DMS 273 (cell line): ENCODE data around the gene SLC43A2.
"Not testable (repeated sequence)": the region's sequence is repeated elsewhere in the genome, so short reads cannot be mapped to it uniquely, and the experiment has no call there.

Experiments
- DNase-seq: peaks from one replicate; lab custom pipeline; 2025; ENCODE audit not compliant: unreplicated experiment; lab: John Stamatoyannopoulos, UW

SLC43A2 gene

GRCh38 chr17:1541367-1541904 lies 87.2 kb downstream of the SLC43A2 start:
- DNase-seq: no peak

DNA sequence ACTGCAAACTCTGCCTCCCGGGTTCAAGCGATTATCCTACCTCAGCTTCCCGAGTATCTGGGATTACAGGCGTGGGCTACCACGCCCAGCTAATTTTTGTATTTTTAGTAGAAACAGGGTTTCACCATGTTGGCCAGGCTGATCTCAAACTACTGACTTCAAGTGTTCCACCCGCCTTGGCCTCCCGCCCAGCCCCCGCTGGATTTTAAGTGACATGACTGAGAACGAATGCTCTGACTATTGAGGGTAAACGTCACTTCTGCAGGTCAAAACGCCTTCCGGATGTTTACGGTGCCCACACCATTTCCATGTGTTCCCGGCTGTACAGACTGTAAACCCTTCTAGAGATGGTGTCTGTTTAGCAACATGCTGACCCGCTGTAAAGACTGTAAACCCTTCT lies 88.8 kb downstream of the SLC43A2 start:
- no peak for DNase-seq

- no peak for DNase-seq
Measured at GRCh38 chr17:1535737-1536136, 92.9 kb downstream of the SLC43A2 start.

DNA sequence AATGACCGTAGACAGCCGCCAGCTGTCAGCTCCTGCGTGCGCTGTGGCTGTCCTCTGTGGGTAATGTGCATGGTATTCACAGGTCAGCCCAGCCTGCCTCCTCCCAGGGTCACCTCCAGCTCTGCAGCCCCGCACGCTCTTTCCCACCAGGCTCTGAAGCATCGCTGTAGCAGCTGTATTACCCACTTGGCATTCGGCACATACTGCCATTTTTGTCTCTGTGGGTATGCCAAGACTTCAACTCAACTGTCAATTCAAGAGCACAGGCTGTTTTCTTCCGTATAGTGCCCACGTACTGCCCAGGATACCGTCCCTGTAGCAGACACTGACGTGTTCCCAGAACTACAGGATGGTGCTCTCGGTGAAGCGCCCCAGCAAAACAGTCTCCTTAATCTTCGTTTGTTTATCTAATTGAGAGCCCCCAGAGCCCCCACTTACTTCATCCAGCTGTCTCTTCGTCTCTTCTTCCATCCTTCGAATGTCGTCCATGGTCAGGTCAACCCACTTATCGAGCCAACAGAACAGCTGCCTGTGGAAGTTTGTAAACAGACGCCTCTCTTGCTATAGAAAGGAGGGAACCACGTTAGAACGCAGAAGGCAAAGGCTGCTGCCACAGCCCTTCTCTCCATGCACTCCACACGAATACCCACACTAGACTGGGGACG lies 94.8 kb downstream of the SLC43A2 start:
- DNase-seq: no peak

GRCh38 chr17:1532836-1533602 lies 95.6 kb downstream of the SLC43A2 start:
- DNase-seq: peak; percentile 24

GRCh38 chr17:1529863-1530262 lies 98.8 kb downstream of the SLC43A2 start:
- DNase-seq: no peak

- not testable (repeated sequence) for DNase-seq
Measured at GRCh38 chr17:1526876-1527275, 101.8 kb downstream of the SLC43A2 start.

DNA sequence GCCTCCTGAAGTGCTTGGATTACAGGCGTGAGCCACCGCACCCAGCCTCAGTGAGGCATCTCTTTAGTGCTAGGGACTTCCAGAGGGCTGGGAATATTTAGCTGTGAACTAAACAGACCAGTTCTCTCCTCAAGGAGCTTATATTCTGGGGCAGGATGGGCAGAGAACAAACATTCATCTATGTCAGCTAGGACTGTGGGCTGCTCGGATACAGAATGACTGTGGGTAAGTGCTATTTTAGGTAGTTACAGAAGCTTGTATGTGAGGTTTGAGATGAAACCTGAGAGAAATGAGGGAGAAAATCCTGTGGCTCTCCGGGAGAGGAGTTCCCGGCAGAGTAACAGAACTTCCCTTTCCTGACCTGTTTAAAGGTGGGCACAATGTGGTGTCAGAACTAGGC lies 106.0 kb downstream of the SLC43A2 start:
- no peak for DNase-seq

- peak; percentile 45 for DNase-seq
Measured at GRCh38 chr17:1521086-1521640, 107.5 kb downstream of the SLC43A2 start.

DNA sequence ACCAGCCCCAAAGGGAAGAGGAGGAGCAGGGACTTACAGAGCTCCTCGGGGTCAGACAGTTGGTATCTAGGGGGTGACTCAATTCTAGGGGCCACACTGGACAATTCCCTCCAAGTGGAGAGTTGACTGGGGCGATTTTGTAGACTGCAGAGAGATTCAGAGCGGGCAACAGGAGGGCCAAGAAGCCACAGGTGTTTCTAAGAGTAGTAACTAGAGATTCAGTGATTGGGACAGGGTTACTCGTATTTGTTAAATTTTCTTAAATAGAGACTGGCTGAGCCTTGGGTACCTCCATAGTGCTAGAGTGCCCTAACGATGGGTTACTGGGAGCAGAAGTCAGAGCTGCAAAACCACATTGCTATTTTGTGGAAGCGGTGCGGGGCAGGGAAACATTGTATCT lies 109.0 kb downstream of the SLC43A2 start:
- DNase-seq: no peak
